Fibroblast of lung (primary cell): Measurements from ENCODE around the gene SCRN2. TPM values are rescaled to one million over a fixed set of nuclear protein-coding genes. Genes with fewer than 3 reads are reported as not detected.

ENCODE experiments used
- DNase-seq, 2 donors: peaks; one replicate each; pipeline versions ENCODE4 v3.0.0 to v3.0.0-alpha.2; 2010; ENCODE audit warnings: low read depth in 2 of 2
- H2AFZ ChIP-seq: 2 replicates; pipeline ENCODE4 v1.5.1; 2012; ENCODE audit warnings: low read length, control low read depth, inconsistent platforms
- H3K27ac ChIP-seq: 2 replicates; pipeline ENCODE4 v1.5.1; 2011; ENCODE audit warnings: low read length, control low read depth; ENCODE audit not compliant: insufficient read depth
- H3K27me3 ChIP-seq: 2 replicates; pipeline ENCODE4 v1.5.1; 2011; ENCODE audit warnings: mild to moderate bottlenecking, low read length; ENCODE audit not compliant: control insufficient read depth, insufficient read depth
- H3K36me3 ChIP-seq: 2 replicates; pipeline ENCODE4 v1.5.1; 2011; ENCODE audit warnings: low read length; ENCODE audit not compliant: control insufficient read depth, insufficient read depth
- H3K4me1 ChIP-seq: 2 replicates; pipeline ENCODE4 v1.5.1; 2011; ENCODE audit warnings: low read length; ENCODE audit not compliant: control insufficient read depth, insufficient read depth; ENCODE audit errors: extremely low read depth
- H3K4me2 ChIP-seq: 2 replicates; pipeline ENCODE4 v1.5.1; 2011; ENCODE audit warnings: low read length, control low read depth; ENCODE audit not compliant: insufficient read depth; ENCODE audit errors: extremely low read depth
- H3K4me3 ChIP-seq, 4 experiments: fragments of 200-600 bp in 1 of 4; sonication (generic) in 1 of 4; replicated peaks in 1 of 4; 2 replicates each; pipeline ENCODE4 v1.5.1; 2011 to 2016; ENCODE audit warnings: low read length in 4 of 4, low read depth in 3 of 4, mild to moderate bottlenecking in 3 of 4, control low read depth in 2 of 4, inconsistent platforms in 1 of 4, mixed read lengths in 1 of 4; ENCODE audit not compliant: insufficient read depth in 1 of 4; ENCODE audit errors: control extremely low read depth in 1 of 4
- H3K79me2 ChIP-seq: 2 replicates; pipeline ENCODE4 v1.5.1; 2012; ENCODE audit warnings: mild to moderate bottlenecking, low read length, inconsistent platforms; ENCODE audit not compliant: control insufficient read depth, insufficient read depth
- H3K9ac ChIP-seq: 2 replicates; pipeline ENCODE4 v1.5.1; 2011; ENCODE audit warnings: mild to moderate bottlenecking, low read length, control low read depth; ENCODE audit not compliant: insufficient read depth
- H3K9me3 ChIP-seq: 2 replicates; pipeline ENCODE4 v1.5.1; 2012; ENCODE audit warnings: low read depth, low read length; ENCODE audit not compliant: control insufficient read depth, insufficient read depth
- H4K20me1 ChIP-seq: 2 replicates; pipeline ENCODE4 v1.5.1; 2011; ENCODE audit warnings: low read length; ENCODE audit not compliant: control insufficient read depth, insufficient read depth; ENCODE audit errors: extremely low read depth
- CTCF ChIP-seq, 2 donors: IDR thresholded peaks in 1 of 2; conservative IDR thresholded peaks in 1 of 2; 1 replicate in 1 of 2; 2 replicates in 1 of 2; pipeline ENCODE4 v1.5.1; 2011 to 2012; ENCODE audit warnings: low read length in 2 of 2, control low read depth in 1 of 2, inconsistent platforms in 1 of 2, low read depth in 1 of 2, mild to moderate bottlenecking in 1 of 2
- EZH2 ChIP-seq: IDR thresholded peaks from 2 replicates; pipeline ENCODE4 v1.5.1; 2012; ENCODE audit warnings: low read length, control low read depth, mild to moderate bottlenecking; ENCODE audit errors: missing control alignments
- polyA plus RNA-seq, 2 donors: library from polyadenylated mRNA; depleted of rRNA in 1 of 2; stranded (reverse) in 1 of 2; unstranded in 1 of 2; fragments of >200 nt; gene quantifications; 2 replicates each; pipeline ENCODE4 v1.2.1, GENCODE V29; 2011 to 2012; ENCODE audit warnings: missing spikeins in 1 of 2
- total RNA-seq: library from RNA; depleted of rRNA; stranded (reverse); fragments of >200 nt; gene quantifications from 2 replicates; pipeline ENCODE4 v1.2.1, GENCODE V29; 2014

Gene SCRN2
- total and polyA plus RNA-seq, 2 donors (not counting 1 experiment from before 2014, with no cell fraction given): 10.6 to 40.8 TPM

- Histone ChIP-seq H2AFZ (no peak overlapping the region), H3K79me2 (no peaks in the 10 kb centered on the region), H3K9me3 (no peaks in the 10 kb centered on the region), H3K9ac (no peak overlapping the region), H3K4me3 (no peak overlapping the region), H3K36me3 (no peaks in the 10 kb centered on the region), H4K20me1 (no peaks in the 10 kb centered on the region), H3K4me2 (no peak overlapping the region), H3K27me3 (peaks cover 27% of the 10 kb centered on the region), H3K27ac (no peak overlapping the region), H3K4me1 (no peaks in the 10 kb centered on the region)
- TF ChIP-seq EZH2 (no peak), CTCF (conservative IDR thresholded peaks at IDR 0.05 in 1 of 2, IDR thresholded peaks at IDR 0.05 in 1 of 2; ENCODE audit: low read depth in 1 of 2, low read length in 2 of 2) (no peak)
- no peak for DNase-seq
Observed at GRCh38 chr17:47792979-47793378, 48.1 kb downstream of the SCRN2 start.

GRCh38 chr17:47792457-47792856 is 48.6 kb downstream of the SCRN2 start:
- Histone ChIP-seq H3K79me2 (no peaks in the 10 kb centered on the region), H3K27me3 (peaks cover 27% of the 10 kb centered on the region), H3K9me3 (no peaks in the 10 kb centered on the region), H3K4me3 (no peak overlapping the region), H3K4me2 (no peak overlapping the region), H3K36me3 (no peaks in the 10 kb centered on the region), H3K4me1 (no peaks in the 10 kb centered on the region), H4K20me1 (no peaks in the 10 kb centered on the region), H3K27ac (no peak overlapping the region), H2AFZ (no peak overlapping the region), H3K9ac (no peak overlapping the region)
- no peak for TF ChIP-seq CTCF (conservative IDR thresholded peaks at IDR 0.05 in 1 of 2, IDR thresholded peaks at IDR 0.05 in 1 of 2; ENCODE audit: low read depth in 1 of 2, low read length in 2 of 2)
- no peak for TF ChIP-seq EZH2
- DNase-seq: no peak

GRCh38 chr17:47791025-47791424 is 50.0 kb downstream of the SCRN2 start:
- H3K4me3 ChIP-seq: no peak overlapping the region
- H4K20me1 ChIP-seq: no peaks in the 10 kb centered on the region
- no peak overlapping the region for H3K27ac ChIP-seq
- H3K4me2 ChIP-seq: no peak overlapping the region
- H2AFZ ChIP-seq: no peak overlapping the region
- no peaks in the 10 kb centered on the region for H3K79me2 ChIP-seq
- H3K36me3 ChIP-seq: no peaks in the 10 kb centered on the region
- H3K27me3 ChIP-seq: peaks cover 27% of the 10 kb centered on the region
- no peak overlapping the region for H3K9ac ChIP-seq
- no peak for DNase-seq
- H3K4me1 ChIP-seq: no peaks in the 10 kb centered on the region
- H3K9me3 ChIP-seq: no peaks in the 10 kb centered on the region
- TF ChIP-seq EZH2 (no peak), CTCF (conservative IDR thresholded peaks at IDR 0.05 in 1 of 2, IDR thresholded peaks at IDR 0.05 in 1 of 2; ENCODE audit: low read depth in 1 of 2, low read length in 2 of 2) (no peak)
